HG02870 (cell line): ENCODE data around the gene XPO6.
A peak's percentile ranks its signal among the peaks of the same experiment; 100 is the strongest.
"Not testable (repeated sequence)": the region's sequence is repeated elsewhere in the genome, so short reads cannot be mapped to it uniquely, and the experiment has no call there.

Experiments used
- ATAC-seq: cut with Tn5 transposase; IDR thresholded peaks from one replicate; pipeline ENCODE4 v1.9.1; 2021; ENCODE audit warnings: mild to moderate bottlenecking, moderate library complexity; ENCODE audit not compliant: unreplicated experiment

The XPO6 gene, protein sequence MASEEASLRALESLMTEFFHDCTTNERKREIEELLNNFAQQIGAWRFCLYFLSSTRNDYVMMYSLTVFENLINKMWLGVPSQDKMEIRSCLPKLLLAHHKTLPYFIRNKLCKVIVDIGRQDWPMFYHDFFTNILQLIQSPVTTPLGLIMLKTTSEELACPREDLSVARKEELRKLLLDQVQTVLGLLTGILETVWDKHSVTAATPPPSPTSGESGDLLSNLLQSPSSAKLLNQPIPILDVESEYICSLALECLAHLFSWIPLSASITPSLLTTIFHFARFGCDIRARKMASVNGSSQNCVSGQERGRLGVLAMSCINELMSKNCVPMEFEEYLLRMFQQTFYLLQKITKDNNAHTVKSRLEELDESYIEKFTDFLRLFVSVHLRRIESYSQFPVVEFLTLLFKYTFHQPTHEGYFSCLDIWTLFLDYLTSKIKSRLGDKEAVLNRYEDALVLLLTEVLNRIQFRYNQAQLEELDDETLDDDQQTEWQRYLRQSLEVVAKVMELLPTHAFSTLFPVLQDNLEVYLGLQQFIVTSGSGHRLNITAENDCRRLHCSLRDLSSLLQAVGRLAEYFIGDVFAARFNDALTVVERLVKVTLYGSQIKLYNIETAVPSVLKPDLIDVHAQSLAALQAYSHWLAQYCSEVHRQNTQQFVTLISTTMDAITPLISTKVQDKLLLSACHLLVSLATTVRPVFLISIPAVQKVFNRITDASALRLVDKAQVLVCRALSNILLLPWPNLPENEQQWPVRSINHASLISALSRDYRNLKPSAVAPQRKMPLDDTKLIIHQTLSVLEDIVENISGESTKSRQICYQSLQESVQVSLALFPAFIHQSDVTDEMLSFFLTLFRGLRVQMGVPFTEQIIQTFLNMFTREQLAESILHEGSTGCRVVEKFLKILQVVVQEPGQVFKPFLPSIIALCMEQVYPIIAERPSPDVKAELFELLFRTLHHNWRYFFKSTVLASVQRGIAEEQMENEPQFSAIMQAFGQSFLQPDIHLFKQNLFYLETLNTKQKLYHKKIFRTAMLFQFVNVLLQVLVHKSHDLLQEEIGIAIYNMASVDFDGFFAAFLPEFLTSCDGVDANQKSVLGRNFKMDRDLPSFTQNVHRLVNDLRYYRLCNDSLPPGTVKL

DNA sequence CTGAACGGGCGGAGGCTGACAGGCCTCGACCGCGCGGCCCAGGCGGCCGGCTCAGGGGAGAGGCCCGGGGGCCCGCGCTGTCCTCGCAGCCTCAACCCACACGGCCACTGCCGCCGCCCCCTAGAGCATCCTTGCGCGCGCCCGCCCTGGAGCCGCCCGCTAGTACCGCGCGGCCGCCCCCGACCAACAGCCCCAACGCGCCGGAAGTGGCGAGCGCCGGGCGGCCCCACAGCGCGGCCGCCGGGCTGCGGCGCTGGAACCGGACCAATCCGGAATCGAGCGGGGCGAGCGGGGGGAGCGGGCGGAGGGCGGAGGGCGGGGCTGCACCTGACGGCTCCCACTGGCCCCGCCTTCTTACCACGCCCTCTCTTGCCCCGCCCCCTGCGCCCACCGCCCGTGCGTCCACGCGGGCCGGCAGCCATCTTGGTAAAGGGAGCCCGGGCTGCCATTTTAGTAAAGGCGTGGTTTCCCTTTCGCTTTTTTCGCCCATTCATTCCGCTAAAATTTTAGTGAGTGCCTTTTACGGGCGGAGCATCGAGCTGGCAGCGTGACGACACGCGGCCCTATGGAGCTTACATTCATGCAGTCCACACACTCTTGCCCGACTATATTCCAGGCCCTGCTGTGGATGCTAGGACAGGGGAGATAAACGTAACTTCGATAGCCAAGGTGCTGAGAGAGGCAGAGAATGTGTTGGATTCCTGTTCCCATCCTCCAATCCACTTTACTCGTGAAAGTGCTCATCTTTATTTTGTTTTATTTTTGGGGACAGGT, at the start of gene XPO6:
TSS of gene XPO6 (minus strand) at position 208 of the 774 bp plus-strand sequence. CDS start 597 bp downstream, outside the sequence.
- ATAC-seq, result peak; percentile 75

DNA sequence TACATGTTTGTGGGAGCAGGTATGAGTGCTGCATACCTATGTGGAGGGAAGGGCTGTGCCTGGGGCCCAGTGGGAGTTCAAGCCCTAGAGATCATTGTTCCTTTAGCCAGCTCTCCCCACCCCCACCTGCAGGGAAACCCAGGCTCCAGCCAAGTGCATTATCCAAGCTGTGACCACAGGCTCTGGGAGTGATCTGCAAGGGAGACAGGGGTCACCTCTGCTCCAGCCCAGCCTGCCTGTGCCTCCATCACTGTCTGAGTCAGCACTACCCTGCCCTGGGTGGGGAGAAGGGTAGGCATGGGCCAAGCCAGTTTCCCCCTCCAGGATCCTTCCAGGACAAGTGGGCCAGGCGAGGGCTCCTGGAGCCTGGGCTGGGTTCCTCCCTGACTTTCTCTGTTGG, 48.4 kb upstream of the XPO6 start:
- ATAC-seq, result no peak

DNA sequence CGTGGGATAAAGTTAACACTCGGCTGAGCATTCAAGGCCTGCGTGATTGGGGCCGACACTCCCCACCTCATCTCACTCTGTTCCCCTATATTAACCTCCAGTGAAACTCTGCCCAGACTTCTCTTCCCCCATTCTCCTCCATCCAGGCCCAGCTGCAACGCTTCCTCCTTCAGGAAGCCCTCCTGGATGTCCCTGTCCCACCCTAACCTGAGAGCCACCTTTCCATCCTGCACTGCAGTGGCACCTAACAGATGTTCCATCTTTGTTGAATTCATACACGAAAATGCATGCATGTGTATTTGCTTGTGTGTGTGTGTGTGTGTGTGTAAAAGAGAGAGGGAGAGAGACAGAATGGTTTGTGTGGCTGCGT, 48.0 kb upstream of the XPO6 start:
- no peak for ATAC-seq

GRCh38 chr16:28259091-28259780, 47.5 kb upstream of the XPO6 start:
- no peak for ATAC-seq

DNA sequence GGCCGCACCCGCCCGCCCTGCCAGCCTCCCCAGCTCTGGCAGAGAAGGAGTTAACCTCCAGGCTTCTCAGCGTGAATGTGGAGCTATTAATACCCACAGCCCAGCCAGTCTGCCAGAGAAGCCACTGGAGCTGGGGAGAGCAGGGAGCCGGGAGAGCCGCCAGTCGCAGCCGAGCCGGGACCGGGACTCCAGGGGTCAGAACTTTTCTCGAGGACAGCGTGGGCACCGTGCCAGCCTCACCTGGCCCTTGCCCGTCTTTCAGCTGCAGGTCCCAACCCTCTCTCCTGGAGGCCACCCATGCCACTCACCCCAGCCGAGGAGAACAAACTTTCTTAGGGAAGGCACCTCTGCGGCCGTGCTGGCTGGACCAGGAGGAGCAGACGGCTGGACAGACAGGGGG, 46.8 kb upstream of the XPO6 start:
- no peak for ATAC-seq

DNA sequence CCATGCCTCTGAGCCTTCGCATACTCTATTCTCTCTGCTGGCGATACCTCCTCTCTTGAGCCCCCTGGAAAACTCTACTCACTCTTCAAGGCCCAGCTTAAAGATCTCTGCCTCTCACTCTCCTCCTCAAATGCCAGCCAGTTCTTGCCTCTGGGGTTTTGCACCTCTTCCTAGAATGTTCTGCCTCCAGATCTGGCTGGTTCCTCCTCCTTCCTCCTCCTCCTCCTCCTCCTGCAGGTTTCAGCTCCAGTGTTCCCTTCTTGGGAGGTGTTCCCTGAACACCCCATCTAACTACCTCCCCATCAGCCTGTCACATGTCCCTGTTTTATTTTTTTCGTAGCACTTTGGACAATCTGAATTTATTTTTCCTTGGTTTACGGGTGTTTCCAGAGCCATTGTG, 45.5 kb upstream of the XPO6 start:
- no peak for ATAC-seq

DNA sequence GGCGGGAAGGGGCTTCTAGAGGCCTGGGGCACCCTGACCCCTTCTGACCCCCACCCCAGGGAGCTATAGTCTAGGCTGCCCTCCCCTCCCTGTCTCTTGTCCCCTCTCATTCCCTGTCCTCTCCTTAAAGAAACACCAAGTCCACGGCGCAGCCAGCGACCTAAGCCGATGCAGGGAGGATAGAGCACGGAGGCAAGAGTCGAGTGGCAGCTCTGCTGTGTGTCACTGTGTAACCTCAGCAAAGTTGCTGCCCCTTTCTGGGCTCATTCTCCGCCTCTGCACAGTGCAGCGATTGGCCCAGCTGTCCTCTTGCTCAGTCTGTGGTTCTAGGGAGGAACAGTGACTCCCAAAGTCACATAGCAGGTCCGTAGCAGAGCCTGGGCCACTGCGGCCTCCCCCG, 44.1 kb upstream of the XPO6 start:
- no peak for ATAC-seq

GRCh38 chr16:28254158-28254557, 42.4 kb upstream of the XPO6 start:
- ATAC-seq, result no peak

GRCh38 chr16:28250999-28251398, 39.2 kb upstream of the XPO6 start:
- ATAC-seq, result no peak

DNA sequence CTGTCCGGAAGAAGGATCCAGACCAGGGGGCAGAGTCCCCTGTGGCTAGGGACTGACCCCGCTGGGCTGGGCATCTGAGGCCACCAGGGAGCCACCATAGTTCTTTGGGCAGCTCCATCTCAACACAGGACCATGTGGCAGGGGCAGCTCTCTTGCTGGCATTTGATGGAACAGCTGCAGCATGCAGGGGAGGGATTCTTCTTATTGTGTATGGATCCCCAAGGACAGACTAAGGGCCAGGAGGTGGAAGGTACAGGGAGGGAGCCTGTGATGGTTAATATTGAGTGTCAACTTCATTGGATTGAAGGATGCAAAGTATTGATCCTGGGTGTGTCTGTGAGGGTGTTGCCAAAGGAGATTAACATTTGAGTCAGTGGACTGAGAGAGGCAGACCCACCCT, 37.7 kb upstream of the XPO6 start:
- not testable (repeated sequence) for ATAC-seq

DNA sequence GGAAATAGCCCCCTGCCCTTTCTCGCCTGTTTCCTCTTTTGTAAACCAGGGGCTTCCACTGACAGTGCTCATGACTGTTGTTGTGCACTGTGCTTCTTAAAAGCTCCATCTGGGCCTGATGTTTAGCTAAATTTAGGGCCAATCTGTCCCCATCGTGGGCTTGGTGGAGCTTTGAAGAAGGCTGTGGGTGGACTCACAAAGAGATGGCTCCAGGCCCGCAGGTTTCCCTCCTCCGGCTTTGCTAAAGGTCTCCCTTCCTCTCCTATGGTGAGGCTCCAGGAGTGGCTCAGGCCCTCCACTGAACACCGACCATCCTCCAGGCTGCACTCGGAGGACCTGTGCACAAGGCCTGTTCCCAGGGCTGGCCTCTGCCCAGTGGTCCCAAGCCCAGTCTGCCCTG, 30.2 kb upstream of the XPO6 start:
- no peak for ATAC-seq

DNA sequence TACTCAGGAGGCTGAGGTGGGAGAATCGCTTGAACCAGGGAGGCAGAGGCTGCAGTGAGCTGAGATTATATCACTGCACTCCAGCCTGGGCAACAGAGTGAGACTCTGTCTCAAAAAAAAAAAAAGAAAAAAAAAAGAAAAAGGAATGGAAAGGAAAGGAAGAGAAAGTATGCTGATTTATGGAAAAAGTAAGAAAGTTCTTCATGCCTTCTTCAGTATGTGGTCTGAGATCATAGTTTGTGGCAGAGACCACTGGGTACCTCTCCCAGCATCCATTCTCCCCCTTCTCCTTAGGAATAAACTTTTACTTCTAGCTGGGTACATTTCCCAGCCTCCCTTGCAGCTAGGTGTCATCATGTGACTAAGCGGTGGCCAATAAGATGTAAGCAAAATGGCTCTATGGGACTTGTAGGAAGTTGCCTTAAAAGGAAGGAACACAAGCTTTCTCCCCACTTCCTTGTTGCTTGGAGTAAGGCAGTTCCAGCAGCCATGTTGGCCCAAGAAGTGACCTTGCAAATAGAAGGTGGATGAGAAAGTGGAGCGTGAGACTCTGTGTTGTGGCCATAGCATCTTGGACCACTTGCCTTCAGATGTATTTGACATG, 26.1 kb upstream of the XPO6 start:
- no peak for ATAC-seq

- no peak for ATAC-seq
These were observed 20.0 kb upstream of the XPO6 start for GRCh38 chr16:28231763-28232162.

DNA sequence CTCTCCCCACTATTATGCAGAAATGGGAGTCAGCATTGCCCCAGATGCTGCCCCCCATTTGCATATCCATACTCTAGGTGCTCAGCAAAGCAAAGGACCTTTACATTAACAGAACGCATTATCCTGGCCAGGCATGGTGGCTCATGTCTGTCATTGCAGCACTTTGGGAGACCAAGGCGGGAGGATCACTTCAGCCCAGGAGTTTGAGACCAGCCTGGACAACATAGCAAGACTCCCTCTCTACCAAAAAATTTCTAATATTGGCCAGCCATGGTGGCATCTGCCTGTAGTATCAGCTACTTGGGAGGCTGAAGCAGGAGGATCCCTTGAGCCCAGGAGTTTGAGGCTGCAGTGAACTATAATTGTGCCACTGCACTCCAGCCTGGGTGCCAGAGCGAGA, 12.1 kb upstream of the XPO6 start:
- not testable (repeated sequence) for ATAC-seq

GRCh38 chr16:28219777-28220176, 8.0 kb upstream of the XPO6 start:
- ATAC-seq, result not testable (repeated sequence)

- no peak for ATAC-seq
These were observed 7.5 kb upstream of the XPO6 start for GRCh38 chr16:28219282-28219681.

- ATAC-seq, result peak; percentile 51
These were observed 6.3 kb upstream of the XPO6 start for GRCh38 chr16:28218109-28218508.

GRCh38 chr16:28217326-28217725, 5.6 kb upstream of the XPO6 start:
- ATAC-seq, result no peak

DNA sequence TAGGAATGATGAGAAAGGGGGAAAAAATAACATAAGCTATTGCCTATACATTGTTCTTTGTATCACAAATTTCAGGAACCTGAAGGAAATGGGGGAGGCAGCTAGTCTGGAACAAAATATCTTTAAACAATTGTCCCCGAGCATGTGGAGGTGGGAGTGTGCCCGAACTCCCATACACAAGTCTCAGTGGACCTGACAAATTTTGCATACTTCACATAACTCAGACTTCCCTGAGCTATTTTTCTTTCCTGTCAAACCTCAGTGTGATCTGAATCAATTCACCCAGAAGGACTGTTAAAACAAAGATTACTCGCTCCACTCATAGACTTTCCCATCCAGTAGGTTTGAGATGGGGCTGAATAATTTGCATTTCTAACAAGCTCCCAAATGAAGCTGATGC, 1.6 kb upstream of the XPO6 start:
- ATAC-seq, result no peak

DNA sequence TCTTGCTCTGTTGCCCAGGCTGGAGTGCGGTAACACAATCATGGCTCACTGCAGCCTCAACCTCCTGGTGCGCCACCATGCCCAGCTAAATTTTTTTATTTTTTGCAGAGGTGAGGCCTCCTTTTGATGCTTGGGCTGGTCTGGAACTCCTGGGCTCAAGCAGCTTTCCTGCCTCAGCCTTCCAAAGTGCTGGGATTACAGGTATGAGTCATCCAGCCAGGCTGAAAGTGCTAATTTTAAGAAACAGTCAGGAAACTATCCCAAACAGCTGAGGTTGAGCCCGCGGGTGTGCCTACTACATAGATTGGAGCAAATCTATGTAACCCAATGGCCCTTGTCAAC, 738 bp upstream of the XPO6 start:
- ATAC-seq, result no peak
